ENCODE results near the gene NBEA. TPM values are rescaled to one million over a fixed set of nuclear protein-coding genes. Genes with fewer than 3 reads are reported as not detected.
"Not testable (repeated sequence)": the region's sequence is repeated elsewhere in the genome, so short reads cannot be mapped to it uniquely, and the experiment has no call there.

NBEA gene
- total RNA-seq, 1 donor from 2014 or later = 27.3 TPM

DNA sequence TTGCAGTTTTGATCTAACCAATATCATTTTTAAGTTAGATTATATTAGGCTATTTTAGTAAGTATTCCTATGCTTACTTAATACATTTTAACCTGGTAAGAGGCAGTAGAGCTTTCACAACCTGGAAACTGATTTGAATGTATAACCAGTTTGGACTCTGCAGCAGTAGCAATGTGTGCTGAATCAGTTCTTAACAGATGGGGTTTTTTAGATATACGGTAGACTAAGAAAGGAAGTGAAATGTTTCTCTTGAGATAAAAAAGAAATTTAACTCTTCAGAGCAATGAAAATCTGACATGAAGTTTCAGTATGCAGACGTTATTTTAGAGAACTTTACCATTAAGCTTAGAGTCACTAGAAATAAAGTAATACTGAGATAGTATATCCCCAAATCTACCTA lies 2.7 kb downstream of the NBEA start:
- intact Hi-C loops (cut with DNase I) = no loop called here
- no peak for DNase-seq (ENCODE audit: low spot score)

DNA sequence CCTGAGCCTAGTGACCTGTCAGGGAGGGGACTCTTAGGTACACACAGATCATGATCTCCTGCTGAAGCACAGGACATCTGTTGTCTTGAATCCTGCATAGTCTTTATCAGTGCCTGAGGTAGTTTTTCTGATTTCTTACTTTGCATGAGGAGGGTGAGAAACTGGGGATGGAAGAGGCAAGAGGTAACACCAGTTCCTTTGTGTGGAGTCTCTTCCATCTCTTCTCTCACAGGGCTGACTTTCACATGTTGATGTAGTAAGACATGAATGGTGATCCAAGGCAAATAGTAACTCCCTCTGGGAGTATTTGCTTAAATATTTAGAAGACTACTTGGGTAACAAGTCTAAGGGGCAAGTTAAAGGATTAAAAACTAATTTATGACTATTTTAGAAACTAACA lies 9.5 kb downstream of the NBEA start:
- no peak for DNase-seq (ENCODE audit: low spot score)
- intact Hi-C loops (cut with DNase I) = no loop called here

DNA sequence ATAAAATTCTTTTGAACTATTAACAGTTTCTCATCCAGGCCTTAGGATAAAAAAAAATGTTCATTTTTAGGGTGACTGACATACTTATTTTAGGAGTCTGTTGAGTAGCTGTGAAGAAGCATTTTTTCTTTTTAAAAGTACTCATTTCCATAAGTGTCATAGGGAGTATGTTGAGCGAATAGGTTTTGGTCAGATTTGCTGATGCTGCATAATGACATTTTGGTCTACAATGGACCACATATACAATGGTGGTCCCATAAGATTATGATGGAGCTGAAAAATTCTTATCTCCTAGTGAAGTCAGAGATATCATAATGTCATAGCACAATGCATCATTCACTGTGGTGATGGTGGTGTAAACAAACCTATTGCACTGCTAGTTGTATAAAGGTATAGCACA lies 17.4 kb downstream of the NBEA start:
- intact Hi-C loops (cut with DNase I) = no loop called here
- no peak for DNase-seq (ENCODE audit: low spot score)

DNA sequence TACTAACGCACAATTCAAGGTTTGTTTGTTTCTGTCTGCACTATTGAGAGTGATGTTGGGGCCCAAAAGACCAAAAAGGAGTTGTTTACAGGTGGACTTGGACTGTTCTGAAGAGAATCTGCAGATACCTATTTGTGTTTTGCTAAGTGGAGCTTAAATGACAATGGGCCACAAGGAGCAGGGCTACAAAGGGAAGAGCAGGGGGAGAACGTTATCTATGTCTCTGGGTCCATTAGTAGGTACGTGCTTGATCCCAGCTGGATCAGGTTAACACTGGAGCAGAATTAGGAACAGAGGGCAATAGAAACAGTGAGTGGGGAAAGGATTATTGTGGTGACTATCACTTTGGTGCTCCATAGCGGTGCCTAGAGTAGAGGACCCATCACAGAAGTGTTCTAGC lies 22.5 kb downstream of the NBEA start:
- DNase-seq (ENCODE audit: low spot score) = no peak
- intact Hi-C loops (cut with DNase I) = no loop called here

DNA sequence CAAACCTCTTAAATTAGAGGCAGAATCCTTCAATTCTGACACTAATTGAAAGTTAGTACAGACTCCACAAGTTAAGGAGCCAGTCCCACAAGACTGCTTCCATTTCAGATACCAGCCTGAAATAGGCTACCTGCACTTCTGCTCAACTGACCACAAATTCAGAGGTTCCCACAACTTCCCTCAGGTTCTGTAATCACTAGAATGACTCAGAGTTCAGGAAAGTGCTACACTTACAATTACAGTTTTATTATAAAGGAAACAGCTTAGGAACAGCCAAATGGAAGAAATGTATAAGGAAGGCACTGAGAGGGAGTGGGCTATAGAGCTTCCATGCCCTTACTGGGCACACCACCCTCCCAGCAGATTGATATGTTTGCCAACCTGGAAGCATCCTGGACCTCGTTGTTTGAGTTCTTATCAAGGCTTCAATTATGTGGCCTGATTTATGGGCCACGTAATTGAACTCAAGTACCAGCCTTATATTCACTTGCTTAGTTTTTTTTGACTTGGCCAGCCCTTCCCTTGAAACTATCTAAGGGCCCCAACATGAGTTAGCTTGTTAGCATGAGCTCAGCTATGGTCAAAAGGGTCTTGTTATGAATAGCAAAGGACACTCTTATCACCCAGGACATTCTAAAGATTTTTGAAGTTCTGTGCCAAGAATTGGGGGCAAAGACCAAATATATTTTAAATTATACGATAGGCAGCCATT lies 25.9 kb downstream of the NBEA start:
- no peak for DNase-seq (ENCODE audit: low spot score)
- intact Hi-C loops (cut with DNase I) = no loop called here

DNA sequence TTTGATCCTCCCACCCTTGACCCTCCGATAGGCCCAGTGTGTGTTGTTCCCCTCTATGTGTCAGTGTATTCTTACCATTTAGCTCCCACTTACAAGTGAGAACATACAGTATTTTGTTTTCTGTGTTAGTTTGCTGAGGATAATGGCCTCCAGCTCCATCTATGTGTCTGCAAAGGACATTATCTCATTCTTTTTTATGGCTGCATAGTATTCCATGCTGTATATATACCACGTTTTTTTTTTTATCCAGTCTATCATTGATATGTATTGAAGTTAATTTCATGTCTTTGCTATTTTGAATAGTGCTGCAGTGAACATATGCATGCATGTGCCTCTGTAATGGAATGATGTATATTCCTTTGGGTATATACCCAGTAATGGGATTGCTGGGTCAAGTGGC lies 27.5 kb downstream of the NBEA start:
- DNase-seq (ENCODE audit: low spot score); intact Hi-C loops (cut with DNase I): not testable (repeated sequence)

DNA sequence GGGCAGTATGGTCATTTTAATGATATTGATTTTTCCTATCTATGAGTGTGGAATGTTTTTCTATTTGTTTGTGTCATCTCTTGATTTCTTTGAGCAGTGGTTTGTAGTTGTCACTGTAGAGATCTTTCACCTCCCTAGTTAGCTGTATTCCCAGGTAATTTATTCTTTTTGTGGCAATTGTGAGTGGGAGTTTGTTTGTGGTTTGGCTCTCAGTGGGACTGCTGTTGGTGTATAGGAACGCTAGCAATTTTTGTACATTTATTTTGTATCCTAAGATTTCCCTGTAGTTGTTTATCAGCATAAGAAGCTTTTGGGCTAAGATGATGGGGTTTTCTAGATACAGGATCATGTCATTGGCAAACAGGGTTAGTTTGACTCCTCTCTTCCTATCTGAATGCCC lies 28.9 kb downstream of the NBEA start:
- intact Hi-C loops (cut with DNase I) = no loop called here
- DNase-seq (ENCODE audit: low spot score) = no peak

DNA sequence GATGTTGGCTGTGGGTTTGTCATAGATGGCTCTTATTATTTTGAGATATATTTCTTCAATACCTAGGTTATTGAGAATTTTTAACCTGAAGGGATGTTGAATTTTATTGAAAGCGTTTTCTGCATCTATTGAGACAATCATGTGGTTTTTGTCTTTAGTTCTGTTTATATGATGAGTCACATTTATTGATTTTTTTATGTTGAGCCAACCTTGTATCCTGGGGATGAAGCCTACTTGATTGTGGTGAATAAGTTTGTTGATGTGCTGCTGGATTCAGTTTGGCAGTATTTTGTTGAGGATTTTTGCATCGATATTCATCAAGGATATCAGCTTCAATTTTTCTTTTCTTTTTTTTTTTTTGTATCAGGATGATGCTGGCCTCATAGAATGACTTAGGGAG lies 29.4 kb downstream of the NBEA start:
- DNase-seq (ENCODE audit: low spot score) = no peak
- intact Hi-C loops (cut with DNase I) = no loop called here

DNA sequence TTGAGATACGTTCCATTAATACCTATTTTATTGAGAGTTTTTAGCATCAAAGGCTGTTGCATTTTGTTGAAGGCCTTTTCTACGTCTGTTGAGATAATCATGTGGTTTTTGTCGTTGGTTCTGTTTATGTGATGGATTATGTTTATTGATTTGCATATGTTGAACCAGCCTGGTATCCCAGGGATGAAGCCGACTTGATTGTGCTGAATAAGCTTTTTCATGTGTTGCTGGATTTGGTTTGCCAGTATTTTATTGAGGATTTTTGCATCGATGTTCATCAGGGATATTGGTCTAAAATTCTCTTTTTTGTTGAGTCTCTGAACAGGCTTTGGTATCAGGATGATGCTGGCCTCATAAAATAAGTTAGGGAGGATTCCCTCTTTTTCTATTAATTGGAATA lies 43.1 kb downstream of the NBEA start:
- DNase-seq (ENCODE audit: low spot score); intact Hi-C loops (cut with DNase I): not testable (repeated sequence)

DNA sequence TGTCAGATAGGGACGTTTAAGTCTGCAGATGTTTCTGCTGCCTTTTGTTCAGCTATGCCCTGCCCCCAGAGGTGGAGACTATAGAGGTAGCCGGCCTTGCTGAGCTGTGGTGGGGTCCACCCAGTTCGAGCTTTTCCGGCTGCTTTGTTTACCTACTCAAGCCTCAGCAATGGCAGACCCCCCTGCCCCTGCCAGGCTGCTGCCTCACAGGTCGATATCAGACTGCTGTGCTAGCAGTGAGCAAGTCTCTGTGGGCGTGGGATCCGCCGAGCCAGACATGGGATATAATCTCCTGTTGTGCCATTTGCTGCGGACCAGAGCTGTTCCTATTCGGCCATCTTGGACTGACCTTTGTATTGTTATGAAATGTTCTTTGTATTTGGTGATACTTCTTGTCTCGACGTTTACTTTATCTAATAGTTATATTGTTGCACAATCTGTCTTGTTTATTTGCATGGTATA lies 46.3 kb downstream of the NBEA start:
- intact Hi-C loops (cut with DNase I) = no loop called here
- no peak for DNase-seq (ENCODE audit: low spot score)

DNA sequence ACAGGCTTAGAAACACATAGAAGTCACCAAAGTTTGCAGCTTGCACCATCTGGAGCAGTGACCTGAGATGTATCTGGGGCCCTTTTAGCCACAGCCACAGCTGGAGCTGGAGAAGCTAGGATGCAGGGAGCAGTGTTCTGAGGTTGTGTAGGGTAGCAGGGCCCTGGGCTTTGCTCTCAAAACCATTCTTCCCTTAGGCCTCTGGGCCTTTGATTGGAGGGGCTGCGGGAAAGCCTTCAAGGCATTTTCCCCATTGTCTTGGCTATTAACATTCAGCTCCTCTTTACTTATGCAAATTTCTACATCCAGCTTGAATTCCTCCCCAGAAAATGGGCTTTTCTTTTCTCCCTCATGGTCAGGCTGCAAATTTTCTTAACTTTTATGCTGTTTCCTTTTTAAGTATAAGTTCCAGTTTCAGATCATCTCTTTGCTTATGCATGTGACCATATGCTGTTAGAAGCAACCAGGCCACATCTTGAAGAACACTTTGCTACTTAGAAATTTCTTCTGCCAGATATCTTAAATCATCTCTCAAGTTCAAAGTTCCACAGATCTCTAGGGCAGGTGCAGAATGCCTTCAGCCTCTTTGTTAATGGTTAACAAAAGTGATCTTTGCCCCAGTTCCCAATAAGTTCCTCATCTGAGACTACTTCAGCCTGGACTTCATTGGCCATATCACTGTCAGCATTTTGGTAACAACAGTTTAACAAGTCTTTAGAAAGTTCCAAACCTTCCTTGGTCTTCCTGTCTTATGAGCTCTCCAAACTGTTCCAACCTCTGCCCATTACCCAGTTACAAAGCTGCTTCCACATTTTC lies 48.5 kb downstream of the NBEA start:
- no peak for DNase-seq (ENCODE audit: low spot score)
- intact Hi-C loops (cut with DNase I) = no loop called here

DNA sequence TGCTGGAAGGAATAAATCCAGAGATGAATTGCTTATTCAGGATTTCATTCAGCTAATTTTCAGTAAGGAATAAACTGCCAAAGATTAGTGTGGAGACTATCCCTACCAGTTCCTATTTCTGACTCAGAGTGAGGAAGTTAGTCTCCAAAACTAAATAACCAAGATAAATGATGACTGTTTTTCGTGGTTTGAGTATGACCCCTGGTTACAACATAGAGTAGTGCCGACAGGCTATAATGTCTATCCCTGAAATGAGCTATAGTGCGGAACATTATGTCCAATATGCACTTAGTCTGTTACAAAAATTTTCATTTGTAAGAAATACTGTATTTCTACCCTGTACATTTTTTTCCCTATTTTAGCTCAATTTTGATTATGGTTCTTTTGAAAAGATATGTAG lies 51.4 kb downstream of the NBEA start:
- DNase-seq (ENCODE audit: low spot score) = no peak
- intact Hi-C loops (cut with DNase I) = no loop called here

DNA sequence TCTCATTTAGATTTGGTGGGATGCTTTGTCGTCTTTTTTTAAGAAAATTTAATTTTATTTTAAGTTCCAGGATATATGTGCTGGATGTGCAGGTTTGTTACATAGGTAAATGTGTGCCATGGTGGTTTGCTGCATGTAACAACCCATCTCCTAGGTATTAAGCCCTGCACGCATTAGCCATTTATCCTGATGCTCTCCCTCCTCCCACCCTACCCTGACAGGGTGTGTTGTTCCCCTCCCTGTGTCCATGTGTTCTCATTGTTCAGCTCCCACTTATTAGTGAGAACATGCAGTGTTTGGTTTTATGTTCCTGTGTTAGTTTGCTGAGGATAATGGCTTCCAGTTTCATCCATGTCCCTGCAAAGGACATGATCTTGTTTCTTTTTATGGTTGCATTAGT lies 61.7 kb downstream of the NBEA start:
- intact Hi-C loops (cut with DNase I); DNase-seq (ENCODE audit: low spot score): not testable (repeated sequence)

DNA sequence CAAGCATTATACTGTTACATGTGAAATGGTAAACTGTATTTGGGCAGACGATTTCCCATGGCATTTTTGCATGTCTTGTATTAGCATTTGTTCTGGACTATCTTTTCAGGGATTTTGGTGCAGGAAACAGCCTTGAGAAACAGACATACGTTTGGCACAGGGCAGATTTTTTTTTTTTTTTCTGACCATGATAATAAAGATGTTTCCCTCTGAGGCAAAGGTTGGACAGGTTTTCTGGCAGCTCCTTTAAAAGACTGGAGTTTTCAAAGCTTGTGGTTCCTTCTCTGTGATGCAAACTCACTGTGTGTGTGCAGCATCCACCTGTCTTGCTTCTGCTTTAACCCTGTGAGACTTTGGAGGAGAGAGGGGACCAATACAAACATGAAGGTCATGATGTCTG lies 63.0 kb downstream of the NBEA start:
- no peak for DNase-seq (ENCODE audit: low spot score)
- intact Hi-C loops (cut with DNase I) = no loop called here

DNA sequence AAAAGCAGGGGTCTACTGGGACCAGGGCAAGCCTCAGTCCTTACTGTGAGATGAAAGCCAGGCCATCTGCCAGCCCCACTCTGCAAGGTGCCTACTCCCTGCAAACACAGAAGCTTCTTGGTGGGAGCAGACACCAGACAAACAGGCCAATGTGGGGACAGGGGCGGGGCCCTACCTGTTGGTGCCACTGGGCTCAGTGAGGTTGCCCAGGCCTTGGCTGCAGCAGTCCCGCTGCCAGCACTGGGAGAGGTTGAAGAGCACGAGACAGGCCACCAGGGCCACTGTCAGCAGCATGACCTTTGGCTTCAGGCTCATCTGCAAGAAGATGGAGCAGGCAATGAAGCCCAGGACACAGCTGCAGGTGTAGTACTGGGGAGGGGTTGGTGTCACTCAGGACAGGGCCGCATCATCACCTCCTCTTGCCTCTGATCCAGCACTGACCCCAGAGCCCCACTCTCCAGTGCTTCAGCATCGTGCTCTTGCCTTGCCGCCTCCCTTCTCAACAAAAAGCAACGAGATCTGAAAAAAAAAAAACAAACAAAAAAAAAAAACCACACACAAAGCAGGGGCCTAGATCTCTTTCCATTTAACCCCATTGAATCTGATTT lies 72.6 kb downstream of the NBEA start:
- DNase-seq (ENCODE audit: low spot score) = no peak
- intact Hi-C loops (cut with DNase I) = no loop called here

DNA sequence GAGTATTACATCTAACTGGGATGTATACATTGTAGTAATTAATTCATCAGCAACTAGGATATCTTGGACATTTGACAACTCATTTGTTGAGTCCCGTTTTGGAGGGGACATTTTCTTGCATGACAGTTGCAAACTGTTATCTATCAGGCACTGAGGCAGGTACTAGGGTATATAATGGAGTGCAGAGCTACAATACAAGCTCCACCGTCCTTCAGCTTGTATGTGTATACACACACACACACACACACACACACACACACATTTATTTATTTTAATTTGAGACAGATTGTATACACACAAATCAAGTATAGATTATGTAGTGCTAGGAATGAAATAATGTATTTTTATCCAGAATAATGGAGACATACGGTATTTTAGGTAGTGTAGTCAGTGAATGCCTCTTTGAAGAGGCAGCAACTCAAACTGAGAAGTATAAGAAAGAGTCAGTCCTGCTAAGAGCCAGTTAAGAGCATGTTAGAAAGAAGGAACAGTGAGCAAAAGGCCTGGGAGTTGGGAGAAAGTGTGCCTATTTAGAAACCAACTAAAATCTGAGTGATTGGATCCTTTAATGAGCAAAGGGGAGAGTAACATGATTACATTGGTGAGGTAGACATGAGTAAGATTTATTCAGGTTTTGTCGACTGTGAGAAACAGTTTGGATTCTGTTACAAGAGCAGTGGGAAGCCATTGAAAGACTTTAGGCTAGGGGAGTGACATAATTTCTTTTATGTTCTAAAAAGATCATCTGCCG lies 74.5 kb downstream of the NBEA start:
- intact Hi-C loops (cut with DNase I) = no loop called here
- no peak for DNase-seq (ENCODE audit: low spot score)

DNA sequence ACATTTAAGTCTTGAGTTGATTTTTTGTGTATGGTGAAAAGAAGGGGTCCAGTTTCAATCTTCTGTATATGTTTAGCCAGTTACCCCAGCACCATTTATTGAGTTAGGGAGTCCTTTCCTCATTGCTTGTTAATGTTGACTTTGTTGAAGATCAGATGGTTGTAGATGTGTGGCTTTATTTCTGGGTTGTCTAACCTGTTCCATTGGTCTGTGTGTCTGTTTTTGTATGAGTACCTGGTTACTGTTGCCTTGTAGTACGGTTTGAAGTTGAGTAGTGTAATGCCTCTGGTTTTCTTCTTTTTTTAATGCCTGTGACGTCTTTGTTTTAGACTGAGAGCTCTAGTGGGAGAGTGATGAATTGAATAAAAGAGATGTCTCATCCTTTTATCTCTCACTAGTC lies 83.2 kb downstream of the NBEA start:
- intact Hi-C loops (cut with DNase I) = no loop called here
- DNase-seq (ENCODE audit: low spot score) = no peak

DNA sequence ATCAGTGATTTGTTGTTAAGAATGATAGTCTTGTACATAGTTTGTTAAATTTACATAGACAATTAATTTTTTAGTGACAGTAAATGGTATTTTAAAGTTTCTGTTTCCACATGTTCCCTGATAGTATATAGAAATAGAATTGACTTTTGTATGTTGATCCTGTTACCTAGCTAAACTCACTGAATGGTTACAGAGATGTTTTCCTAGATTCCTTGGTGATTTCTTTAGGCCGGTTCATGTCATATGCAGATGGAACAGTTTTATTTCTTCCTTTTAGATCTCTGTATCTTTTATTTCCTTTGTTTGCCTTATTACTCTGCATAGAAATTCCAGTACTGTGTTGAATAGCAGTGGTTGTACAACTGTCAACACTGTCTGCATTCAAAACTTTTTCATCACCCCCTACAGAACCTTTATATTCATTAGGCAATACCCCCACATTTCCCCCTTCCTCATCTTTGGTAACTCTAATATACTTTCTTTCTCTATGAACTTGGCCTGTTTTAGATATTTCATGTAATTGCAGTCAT lies 86.3 kb downstream of the NBEA start:
- DNase-seq (ENCODE audit: low spot score) = no peak
- intact Hi-C loops (cut with DNase I) = no loop called here

DNA sequence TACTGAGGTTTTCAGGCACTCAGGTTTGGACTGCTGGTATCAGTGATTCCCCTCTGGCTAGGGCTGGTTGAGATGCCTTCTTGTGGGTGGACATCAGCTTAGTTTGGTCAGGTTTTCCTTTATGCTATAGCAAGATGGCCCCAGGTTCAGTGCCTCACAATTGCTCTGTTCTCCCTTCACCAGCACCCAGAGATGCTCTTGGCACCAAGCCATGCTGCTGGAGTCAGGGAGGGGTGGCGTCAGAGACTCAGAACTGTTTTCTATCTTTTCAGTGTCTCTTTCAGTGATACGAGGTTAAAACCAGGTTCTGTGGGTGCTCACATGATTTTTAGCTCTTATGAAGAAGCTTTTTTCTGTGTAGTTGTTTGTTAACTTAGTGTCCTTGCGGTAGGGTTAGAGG lies 96.9 kb downstream of the NBEA start:
- intact Hi-C loops (cut with DNase I) = no loop called here
- no peak for DNase-seq (ENCODE audit: low spot score)

DNA sequence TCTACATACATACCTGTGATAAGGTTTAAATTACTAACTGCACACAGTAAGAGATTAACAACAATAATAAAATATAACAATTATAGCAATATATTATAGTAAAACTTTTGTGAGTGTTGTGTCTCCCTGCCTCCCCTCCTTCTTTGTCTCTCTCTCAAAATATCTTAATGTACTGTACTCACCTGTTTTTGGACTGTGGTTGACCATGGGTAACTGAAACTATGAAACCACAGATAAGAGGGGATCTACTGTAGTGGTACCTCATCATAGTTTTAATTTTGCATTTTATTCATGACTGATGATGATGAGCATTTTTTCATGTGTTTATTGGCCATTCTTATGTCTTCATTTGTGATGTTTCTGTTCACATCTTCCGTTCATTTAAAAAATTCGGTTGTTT lies 104.5 kb downstream of the NBEA start:
- intact Hi-C loops (cut with DNase I) = no loop called here

More for the DNA sequence above, 104.5 kb downstream of the NBEA start:
- no peak for DNase-seq (ENCODE audit: low spot score)

All from cardiac septum (tissue), 1 donor.